Esophagus (tissue), 2 donors: ENCODE data around the gene KRTAP10-11. TPM values are rescaled to one million over a fixed set of nuclear protein-coding genes. Genes with fewer than 3 reads are reported as not detected.
"Not testable (repeated sequence)": the region's sequence is repeated elsewhere in the genome, so short reads cannot be mapped to it uniquely, and the experiment has no call there.

Experiments
- H3K27ac ChIP-seq, 2 donors: one replicate each; pipeline ENCODE4 v1.5.1; 2013; ENCODE audit warnings: low read depth in 2 of 2, mild to moderate bottlenecking in 2 of 2, inconsistent platforms in 1 of 2, low read length in 1 of 2, moderate library complexity in 1 of 2
- H3K27me3 ChIP-seq, 2 donors: one replicate each; pipeline ENCODE4 v1.6.1; 2013; ENCODE audit warnings: low read length in 2 of 2, control low read depth in 1 of 2, mild to moderate bottlenecking in 1 of 2; ENCODE audit not compliant: insufficient read depth in 2 of 2, control insufficient read depth in 1 of 2
- H3K36me3 ChIP-seq, 2 donors: one replicate each; pipeline ENCODE4 v1.6.1; 2013; ENCODE audit warnings: low read length in 1 of 2; ENCODE audit not compliant: control insufficient read depth in 2 of 2, insufficient read depth in 2 of 2
- H3K4me1 ChIP-seq, 2 donors: one replicate each; pipeline ENCODE4 v1.6.1; 2013; ENCODE audit warnings: low read length in 1 of 2; ENCODE audit not compliant: control insufficient read depth in 2 of 2, insufficient read depth in 2 of 2
- H3K4me3 ChIP-seq, 2 donors: one replicate each; pipeline ENCODE4 v1.5.1; 2013; ENCODE audit warnings: low read length in 2 of 2, mild to moderate bottlenecking in 2 of 2, low read depth in 1 of 2, moderate library complexity in 1 of 2
- H3K9me3 ChIP-seq, 2 donors: one replicate each; pipeline ENCODE4 v1.6.1; 2013; ENCODE audit warnings: mild to moderate bottlenecking in 2 of 2, low read depth in 1 of 2, low read length in 1 of 2, moderate library complexity in 1 of 2; ENCODE audit not compliant: control insufficient read depth in 2 of 2, insufficient read depth in 1 of 2
- WGBS, 2 donors: extraction: QIAGEN DNeasy Blood & Tissue Kit; methylation state at CpG; one replicate each; pipeline ENCODE4 v1.1.7; 2013; 5-methylcytosine and 5-hydroxymethylcytosine counted together
- polyA plus RNA-seq, 2 donors: library from polyadenylated mRNA; stranded (reverse); fragments of 200-250 nt; gene quantifications; one replicate each; pipeline ENCODE4 v1.2.3, GENCODE V29; 2013
- donor health status: healthy with polysubstance abuse.
- donor health status: Bipolar disorder and iron deficiency.

KRTAP10-11 gene
- polyA plus RNA-seq, 2 donors: not detected

DNA sequence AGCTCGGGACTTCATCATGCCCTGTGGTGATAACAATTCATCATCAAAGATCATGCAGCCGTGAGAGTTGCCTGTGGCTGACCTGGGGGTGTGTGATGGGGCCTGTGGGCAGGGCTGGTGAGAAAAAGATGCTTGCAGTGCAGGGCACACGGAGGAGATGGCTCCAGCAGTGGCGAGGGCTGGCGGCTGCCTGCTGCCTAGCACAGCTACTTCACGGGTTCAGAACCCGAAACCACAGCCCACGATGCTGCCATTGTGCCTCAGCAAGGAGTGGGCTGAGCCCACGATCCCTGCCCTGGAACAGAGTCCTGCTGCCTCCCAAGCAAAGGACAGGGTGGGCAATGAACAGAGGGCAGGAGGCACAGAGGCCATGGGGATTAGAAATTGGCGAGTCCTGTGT, 20.0 kb upstream of the KRTAP10-11 start:
- 70 to 71% methylated on average over 10 of the region's 10 CpGs for WGBS, 2 donors
- Histone ChIP-seq H3K27me3 (no peaks in the 10 kb centered on the region), H3K4me3 (no peak overlapping the region), H3K9me3 (peaks cover 0 to 3% of the 10 kb centered on the region in 2 donors), H3K4me1 (peaks cover 0 to 2% of the 10 kb centered on the region in 2 donors), H3K36me3 (no peaks in the 10 kb centered on the region), H3K27ac (no peak overlapping the region)

DNA sequence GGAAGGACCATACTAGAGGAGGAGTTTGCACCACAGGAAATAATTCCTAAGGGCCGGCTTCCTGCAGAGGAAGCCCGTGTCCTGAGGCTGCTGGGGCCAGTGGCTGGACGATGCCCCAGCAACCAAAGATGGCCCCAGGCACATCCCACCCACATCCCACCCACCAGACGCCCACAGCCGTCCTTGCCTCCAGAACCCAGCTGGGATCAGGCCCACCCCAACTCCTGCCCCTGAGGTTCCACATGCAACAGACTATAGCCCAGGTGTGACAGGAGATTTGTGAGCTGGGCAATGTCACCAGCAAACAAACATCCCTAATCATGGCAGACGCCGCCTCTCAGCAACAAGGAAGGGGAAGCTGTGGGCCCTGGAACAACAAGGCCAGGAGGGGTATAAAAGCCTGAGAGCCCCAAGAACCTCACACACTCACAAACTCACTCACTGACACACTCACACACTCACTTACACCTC, 19.5 kb upstream of the KRTAP10-11 start, which contains the start of gene KRTAP10-9:
Gene KRTAP10-9, plus strand, starts transcription at position 421 of the 471 bp plus-strand sequence. CDS start 79 bp downstream, outside the sequence.
- Histone ChIP-seq H3K4me3 (no peak within 1 kb of the TSS), H3K27ac (no peak within 1 kb of the TSS), H3K9me3 (peaks cover 0 to 3% of the 10 kb centered on the region in 2 donors), H3K4me1 (peaks cover 0 to 2% of the 10 kb centered on the region in 2 donors), H3K36me3 (no peaks in the 10 kb centered on the region), H3K27me3 (no peaks in the 10 kb centered on the region)
- 53 to 67% methylated on average over 7 of the region's 7 CpGs for WGBS, 2 donors

DNA sequence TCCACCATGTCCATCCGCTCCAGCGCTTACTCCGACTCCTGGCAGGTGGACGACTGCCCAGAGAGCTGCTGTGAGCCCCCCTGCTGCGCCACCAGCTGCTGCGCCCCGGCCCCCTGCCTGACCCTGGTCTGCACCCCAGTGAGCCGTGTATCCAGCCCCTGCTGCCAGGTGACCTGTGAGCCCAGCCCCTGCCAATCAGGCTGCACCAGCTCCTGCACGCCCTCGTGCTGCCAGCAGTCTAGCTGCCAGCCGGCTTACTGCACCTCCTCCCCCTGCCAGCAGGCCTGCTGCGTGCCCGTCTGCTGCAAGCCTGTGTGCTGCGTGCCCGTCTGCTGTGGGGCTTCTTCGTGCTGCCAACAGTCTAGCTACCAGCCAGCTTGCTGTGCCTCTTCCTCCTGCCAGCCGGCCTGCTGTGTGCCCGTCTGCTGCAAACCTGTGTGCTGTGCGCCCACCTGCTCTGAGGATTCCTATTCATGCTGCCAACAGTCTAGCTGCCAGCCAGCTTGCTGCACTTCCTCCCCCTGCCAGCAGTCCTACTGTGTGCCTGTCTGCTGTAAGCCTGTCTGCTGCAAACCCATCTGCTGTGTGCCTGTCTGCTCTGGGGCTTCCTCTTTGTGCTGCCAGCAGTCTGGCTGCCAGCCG, 18.9 kb upstream of the KRTAP10-11 start:
- not testable (repeated sequence) for H3K4me1 ChIP-seq, H3K9me3 ChIP-seq, H3K27me3 ChIP-seq, H3K4me3 ChIP-seq, H3K36me3 ChIP-seq, H3K27ac ChIP-seq
- 68 to 86% methylated on average over 13 to 20 of the region's 20 CpGs for whole genome bisulfite sequencing, 2 donors

- H3K36me3 ChIP-seq, H3K4me1 ChIP-seq, H3K4me3 ChIP-seq, H3K27ac ChIP-seq, H3K27me3 ChIP-seq, H3K9me3 ChIP-seq: not testable (repeated sequence)
- 38 to 62% methylated on average over 14 to 15 of the region's 15 CpGs for WGBS, 2 donors
These were observed 18.4 kb upstream of the KRTAP10-11 start for GRCh38 chr21:44627831-44628233.

DNA sequence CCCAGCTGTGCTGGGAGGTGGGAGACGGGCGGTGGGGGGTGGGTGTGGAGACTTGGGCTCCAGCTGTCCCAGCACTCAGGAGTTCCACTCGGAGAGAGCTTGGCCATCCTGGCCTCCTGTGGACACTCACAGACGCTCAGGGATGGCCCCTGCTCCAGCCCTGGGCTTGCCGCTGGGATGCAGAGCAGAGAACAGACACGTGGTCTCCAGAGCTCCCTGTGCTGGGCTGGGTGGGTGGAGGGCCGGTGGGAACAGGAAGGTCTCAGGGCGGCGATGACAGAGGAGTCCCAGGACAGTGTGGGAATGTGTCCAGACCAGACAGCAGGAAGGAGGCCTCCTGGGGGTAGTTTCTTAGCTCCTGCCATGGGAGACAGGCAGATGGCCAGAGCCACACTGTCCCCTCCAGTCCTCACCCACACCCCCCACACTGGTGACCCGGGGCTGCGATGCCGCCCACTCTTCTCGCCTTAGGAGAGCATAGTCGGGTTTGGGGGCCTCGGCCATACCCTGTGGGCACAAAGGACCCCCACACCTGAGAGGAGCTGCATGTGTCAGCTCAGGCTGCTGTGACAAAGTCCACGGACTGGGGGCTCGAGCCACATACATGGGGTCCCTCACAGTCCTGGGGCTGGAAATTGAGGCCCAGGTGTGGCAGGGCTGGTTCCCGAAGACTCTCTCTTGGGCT, 17.4 kb upstream of the KRTAP10-11 start:
- Histone ChIP-seq H3K4me3 (no peak overlapping the region), H3K36me3 (no peaks in the 10 kb centered on the region), H3K4me1 (peaks cover 0 to 2% of the 10 kb centered on the region in 2 donors), H3K27ac (no peak overlapping the region), H3K27me3 (no peaks in the 10 kb centered on the region), H3K9me3 (peaks cover 0 to 3% of the 10 kb centered on the region in 2 donors)
- 76 to 82% methylated on average over 18 of the region's 18 CpGs for WGBS, 2 donors

GRCh38 chr21:44630440-44630839, 15.8 kb upstream of the KRTAP10-11 start:
- no peaks in the 10 kb centered on the region for H3K36me3 ChIP-seq
- peaks cover 0 to 2% of the 10 kb centered on the region in 2 donors for H3K4me1 ChIP-seq
- 74 to 84% methylated on average over 2 of the region's 2 CpGs for WGBS, 2 donors
- H3K27ac ChIP-seq: no peak overlapping the region
- no peaks in the 10 kb centered on the region for H3K27me3 ChIP-seq
- no peak overlapping the region for H3K4me3 ChIP-seq
- peaks cover 0 to 3% of the 10 kb centered on the region in 2 donors for H3K9me3 ChIP-seq

DNA sequence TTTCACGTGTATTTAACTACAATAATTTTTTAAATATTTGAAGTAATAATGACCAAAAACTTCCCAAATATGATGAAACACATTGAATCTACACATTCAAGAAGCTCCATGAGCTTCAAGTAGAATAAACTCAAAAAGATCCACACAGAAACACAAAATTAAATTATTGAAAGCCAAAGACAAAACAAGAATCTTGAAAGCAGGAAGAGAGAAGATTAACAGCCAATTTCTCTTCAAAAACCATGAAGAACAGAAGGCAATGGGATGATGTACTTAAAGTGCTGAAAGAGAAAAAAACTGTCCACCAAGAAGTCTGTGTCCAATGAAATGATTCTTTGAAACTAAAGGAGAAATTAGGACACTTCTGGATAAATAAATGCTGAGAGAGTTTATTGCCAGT, 14.1 kb upstream of the KRTAP10-11 start:
- Histone ChIP-seq H3K4me1 (peaks cover 0 to 2% of the 10 kb centered on the region in 2 donors), H3K36me3 (no peaks in the 10 kb centered on the region), H3K27me3 (peaks cover 0 to 5% of the 10 kb centered on the region in 2 donors), H3K4me3 (no peak overlapping the region), H3K27ac (no peak overlapping the region), H3K9me3 (peaks cover 0 to 3% of the 10 kb centered on the region in 2 donors)
- 88 to 89% methylated on average over 1 of the region's 1 CpG for WGBS, 2 donors

DNA sequence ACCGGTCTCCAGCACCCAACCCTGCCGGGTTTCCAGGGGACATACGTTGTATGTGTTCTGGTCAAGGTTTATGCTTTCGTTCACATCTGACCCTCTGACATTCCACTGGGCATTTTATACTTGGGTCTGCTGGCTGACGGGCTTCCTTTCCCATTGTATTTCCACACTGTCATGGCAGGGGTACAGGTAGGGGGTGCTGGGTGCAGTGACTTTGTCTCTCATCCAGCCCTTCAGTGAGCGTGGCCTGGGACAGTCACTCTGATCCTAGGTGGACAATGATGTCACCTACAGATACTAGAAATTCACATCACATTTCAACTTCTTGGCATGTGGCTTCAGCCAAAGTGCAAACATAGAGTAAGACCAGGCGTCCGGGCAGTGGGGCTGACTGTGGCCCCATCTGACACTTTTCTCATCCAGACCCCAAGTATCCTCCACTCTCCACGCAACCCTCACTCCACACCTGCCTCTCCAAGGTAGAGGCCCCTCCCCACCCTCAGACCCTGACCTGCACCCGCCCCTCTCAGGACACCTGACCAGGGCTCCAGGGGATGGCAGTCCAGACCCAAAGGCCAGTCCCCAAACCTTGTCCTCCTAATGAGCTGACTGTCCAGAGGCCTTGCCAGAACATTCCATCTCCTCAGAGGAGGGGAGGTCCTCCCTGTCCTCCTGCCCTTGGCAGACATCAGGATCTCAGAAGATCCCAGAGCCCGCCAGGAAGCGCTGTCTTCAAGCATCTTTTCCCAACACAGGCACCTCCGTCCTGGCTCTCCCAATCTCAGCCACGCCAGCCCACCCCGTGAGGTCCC, 9.8 kb upstream of the KRTAP10-11 start:
- Histone ChIP-seq H3K36me3 (no peaks in the 10 kb centered on the region), H3K4me1 (no peaks in the 10 kb centered on the region), H3K27me3 (peaks cover 0 to 5% of the 10 kb centered on the region in 2 donors), H3K4me3 (no peak overlapping the region), H3K27ac (no peak overlapping the region), H3K9me3 (no peaks in the 10 kb centered on the region)
- 76 to 84% methylated on average over 15 of the region's 15 CpGs for WGBS, 2 donors

DNA sequence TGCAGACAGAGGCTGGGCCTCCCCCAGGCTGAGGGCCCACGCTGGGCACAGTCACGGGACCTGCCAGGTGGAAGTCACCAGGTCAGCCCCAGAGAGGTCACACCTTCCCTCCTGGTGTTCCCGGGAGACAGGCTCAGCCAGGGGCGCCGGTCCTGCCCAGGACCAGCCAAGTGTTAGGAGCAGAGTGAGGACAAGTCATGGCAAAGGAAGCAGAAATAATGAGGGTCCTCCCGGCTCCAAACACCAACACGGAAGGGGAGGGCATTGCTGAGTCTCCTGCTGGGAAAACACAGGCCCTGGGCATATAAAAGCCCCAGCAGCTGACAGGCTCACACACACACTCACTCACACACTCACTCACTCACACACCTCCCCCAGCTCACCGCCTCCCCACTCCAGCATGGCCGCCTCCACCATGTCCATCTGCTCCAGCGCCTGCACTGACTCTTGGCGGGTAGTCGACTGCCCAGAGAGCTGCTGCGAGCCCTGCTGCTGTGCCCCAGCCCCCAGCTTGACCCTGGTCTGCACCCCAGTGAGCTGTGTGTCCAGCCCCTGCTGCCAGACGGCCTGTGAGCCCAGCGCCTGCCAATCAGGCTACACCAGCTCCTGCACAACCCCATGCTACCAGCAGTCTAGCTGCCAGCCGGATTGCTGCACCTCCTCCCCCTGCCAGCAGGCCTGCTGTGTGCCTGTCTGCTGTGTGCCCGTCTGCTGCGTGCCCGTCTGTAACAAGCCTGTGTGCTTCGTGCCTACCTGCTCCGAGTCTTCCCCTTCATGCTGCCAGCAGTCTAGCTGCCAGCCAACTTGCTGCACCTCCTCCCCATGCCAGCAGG, 9.0 kb upstream of the KRTAP10-11 start, which contains the start of gene KRTAP10-10:
Gene KRTAP10-10, plus strand, starts transcription at position 339 of the 833 bp plus-strand sequence. Its CDS starts 62 bp downstream, at position 401.
- Histone ChIP-seq H3K4me1 (no peaks in the 10 kb centered on the region), H3K36me3 (no peaks in the 10 kb centered on the region), H3K27me3 (peaks cover 0 to 5% of the 10 kb centered on the region in 2 donors), H3K9me3 (no peaks in the 10 kb centered on the region), H3K27ac (no peak within 1 kb of the TSS), H3K4me3 (no peak within 1 kb of the TSS)
- WGBS, 2 donors: 49 to 50% methylated on average over 17 to 21 of the region's 21 CpGs
